T47D (cell line): ENCODE measurements around the gene RUNX1.
"Not testable (repeated sequence)": the region's sequence is repeated elsewhere in the genome, so short reads cannot be mapped to it uniquely, and the experiment has no call there.

ENCODE experiments used
- DNase-seq, 2 experiments: peaks; one replicate each; pipeline versions ENCODE4 v3.0.0 to v3.0.0-alpha.2; 2011 to 2012; ENCODE audit warnings: low read depth in 1 of 2, low spot score in 1 of 2
- JUND ChIP-seq: IDR thresholded peaks from 2 replicates; pipeline ENCODE4 v1.6.1; 2012; ENCODE audit warnings: low read depth
- in situ Hi-C: cut with HindIII; loops from 2 replicates; pipeline ENCODE4 v1.10.0; 2016; ENCODE audit warnings: low sequenced_read_pairs, low pct_unique_long_range_greater_than_20kb

RUNX1 gene

DNA sequence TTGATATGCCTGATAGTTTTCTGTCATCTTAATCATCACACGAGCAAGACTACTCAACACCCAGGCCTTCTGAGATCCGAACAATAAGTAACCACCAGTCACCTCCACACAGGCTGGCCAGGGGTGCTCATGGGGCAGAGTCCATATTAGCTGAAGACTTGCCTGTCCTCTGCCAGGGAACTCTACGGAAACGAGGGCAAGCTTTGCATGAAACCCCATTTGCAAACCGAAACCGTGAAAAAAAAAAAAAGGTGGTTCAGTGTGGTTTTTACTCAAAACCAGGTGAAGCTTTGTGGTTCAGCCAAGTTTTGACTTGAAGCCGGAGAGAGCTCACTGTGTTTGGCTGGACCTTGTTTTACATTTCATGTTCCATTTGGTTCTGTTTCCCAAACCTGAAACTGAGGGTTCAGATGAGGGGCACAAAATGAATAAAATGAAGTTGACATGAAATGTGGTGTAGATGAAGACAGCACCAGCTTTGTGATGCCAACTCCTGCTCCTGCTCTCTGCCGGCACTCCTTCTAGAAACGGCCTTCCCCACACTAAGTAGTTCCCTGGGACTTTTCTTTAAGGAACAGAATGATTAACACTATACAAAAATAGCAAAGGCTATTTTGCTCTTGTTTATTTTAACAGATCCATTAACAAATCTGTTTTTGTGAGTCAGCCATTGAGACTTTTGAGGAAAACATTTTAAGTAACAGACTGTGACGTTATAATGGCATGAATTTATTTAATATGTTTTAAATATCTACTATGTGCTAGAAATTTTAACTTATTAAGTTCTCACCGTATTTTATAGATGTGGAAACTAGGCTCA lies 74.7 kb downstream of the RUNX1 start:
- in situ Hi-C loops = no loop called here
- TF ChIP-seq JUND = no peak
- no peak for DNase-seq

- TF ChIP-seq JUND = no peak
- DNase-seq = no peak
- in situ Hi-C loops = no loop called here
Observed at GRCh38 chr21:34973685-34974084, 75.4 kb downstream of the RUNX1 start.

DNA sequence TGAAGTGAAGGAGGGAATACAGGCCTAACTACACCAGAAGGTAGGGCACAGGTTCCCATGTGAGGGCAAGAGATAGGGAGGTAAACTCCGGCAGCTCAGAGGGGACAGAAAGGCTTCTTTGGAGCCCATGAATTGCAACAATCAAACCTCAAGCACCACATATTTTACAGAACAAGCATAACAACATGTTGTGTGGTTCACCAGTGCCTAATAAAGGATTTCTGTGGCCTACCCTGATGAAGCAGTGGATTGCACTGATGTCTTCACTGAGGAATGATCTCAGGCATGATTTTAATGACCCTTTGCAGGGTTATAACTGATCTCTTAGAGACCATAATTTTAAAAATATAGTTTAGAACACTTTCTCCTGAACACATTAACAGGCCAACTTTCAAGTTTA lies 77.4 kb downstream of the RUNX1 start:
- in situ Hi-C loops = no loop called here
- DNase-seq = no peak
- TF ChIP-seq JUND = no peak

DNA sequence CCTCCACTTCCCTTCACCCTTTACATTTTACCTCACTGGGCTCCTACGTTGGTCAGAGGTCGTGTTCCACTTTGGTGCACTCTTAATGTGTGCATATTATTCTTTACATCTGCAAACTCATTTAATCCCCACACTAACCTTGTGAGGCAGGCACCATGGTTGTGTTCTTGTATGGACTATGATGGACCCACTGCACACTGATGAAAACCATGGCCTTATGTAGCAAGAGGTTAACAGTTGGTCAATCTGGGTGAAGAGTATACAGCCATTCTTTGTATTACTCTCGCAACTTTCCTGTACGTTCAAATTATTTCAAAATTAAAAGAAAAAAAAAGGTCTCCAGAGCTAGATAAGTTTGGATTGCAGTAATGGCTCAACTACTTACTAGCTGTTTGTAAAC lies 78.5 kb downstream of the RUNX1 start:
- no peak for TF ChIP-seq JUND
- in situ Hi-C loops = no loop called here
- no peak for DNase-seq

DNA sequence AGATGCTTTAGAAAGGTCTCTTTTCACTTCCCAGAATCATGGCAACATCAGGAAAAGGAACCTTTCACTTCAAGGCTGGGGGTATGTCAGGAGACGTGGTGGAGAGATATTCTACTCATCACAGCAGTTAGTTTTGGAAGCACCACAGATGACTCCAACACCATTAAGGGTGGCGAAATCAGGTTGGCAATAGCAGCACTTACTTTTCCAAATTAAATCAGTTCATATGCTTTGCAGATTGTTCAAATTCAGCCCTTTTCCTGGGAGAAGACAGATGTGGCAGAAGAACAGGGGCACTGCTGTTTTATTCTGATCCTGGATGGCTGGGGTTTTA lies 79.0 kb downstream of the RUNX1 start:
- TF ChIP-seq JUND = no peak
- in situ Hi-C loops = no loop called here
- no peak for DNase-seq

DNA sequence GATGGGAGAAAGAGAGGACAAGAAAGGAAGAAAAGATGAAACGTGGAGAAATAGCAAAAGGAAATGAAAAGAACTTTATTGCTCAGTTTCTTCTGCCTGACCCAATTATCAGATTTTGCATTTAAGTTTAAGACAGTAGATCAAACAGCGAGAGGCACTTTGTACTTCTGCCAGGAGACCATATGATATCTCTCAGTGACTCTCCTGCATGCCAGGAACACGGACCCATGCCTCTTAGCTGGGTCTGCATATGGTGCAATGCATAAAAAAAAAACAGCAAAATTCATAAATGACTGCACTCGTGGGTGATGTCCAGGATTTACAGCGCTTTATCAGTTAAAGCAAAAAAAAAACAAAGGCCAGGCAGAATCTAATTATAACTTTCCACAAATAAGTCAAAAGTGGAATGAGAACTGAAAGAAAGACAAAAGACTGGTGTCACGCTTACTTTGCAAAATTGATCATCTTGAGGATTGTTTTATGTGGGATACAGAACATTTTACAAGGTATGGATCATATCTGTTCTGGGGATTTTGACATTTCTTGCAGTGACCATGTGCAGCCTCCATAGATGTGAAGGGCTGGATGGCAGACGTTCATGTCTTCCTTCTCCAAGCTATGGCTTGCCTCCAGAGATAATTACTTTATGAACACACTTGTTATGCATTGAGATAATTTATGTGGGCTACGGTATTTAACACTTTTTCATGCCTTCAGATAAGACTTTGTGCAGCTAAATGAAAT lies 79.5 kb downstream of the RUNX1 start:
- no peak for DNase-seq
- in situ Hi-C loops = no loop called here
- no peak for TF ChIP-seq JUND

- in situ Hi-C loops = no loop called here
- DNase-seq = no peak
- no peak for TF ChIP-seq JUND
Observed at GRCh38 chr21:34968414-34969333, 80.4 kb downstream of the RUNX1 start.

- DNase-seq = peak in 1 of 2 experiments; percentile 50
- in situ Hi-C loops = no loop called here
- no peak for TF ChIP-seq JUND
Observed at GRCh38 chr21:34967509-34968289, 81.4 kb downstream of the RUNX1 start.

DNA sequence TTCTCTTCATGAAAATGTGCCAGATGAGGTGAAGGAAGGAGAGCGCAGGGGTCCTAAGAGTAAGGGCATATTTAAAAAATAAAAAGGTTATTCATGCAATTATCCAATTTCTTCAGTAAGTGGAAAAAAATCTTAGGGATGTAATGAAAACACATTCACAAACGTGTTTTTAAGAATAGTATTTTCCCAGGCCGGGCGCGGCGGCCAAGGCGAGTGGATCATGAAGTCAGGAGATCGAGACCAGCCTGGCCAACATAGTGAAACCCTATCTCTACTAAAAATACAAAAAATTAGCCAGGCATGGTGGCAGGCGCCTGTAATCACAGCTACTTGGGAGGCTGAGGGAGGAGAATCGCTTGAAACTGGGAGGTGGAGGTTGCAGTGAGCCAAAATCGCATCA lies 82.2 kb downstream of the RUNX1 start:
- in situ Hi-C loops, DNase-seq: not testable (repeated sequence)

DNA sequence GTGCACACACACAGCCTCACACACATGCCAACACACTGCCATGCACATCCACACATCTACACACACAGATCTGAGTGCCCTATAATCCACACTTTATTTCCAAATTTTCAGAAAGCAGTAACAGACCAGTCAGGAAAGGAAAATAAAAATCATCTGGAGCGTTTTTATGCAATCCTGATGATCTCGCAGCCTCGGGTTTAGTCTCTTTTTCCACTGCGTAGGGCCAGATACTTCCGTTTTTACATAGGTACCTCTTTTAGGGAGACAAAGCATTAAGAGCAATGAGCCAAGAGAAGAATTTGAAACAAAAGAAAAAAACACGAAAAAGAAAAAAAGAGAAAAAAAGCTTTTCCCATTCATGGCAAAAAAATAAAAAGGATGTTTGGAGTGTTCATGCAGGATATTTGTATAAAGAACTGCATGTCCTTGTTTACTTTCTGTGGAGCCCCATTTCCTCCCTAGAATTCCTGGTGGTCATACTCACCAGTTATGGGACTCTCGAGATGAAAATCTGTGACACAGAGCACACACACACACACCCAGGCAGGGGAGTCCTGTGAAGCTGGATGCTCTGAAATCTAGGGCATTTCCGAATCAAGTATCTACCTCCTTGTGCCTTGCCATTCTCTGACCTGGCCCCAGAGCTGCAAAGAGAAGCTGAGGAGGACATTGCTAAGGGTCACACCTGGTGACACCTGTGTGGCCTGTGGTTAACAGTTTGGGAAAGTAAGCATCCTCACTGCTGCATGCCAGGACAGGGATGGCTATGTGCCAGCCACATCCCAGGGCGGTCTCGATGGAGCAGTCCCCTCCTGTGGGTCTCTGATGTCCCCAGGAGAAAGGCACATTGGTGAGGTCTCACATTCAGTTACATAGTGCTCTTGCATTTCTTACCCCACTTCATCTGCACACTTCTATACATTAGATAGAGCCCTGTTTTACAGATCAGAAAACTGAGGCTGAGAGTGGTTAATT lies 83.6 kb downstream of the RUNX1 start:
- in situ Hi-C loops = no loop called here
- DNase-seq = no peak

DNA sequence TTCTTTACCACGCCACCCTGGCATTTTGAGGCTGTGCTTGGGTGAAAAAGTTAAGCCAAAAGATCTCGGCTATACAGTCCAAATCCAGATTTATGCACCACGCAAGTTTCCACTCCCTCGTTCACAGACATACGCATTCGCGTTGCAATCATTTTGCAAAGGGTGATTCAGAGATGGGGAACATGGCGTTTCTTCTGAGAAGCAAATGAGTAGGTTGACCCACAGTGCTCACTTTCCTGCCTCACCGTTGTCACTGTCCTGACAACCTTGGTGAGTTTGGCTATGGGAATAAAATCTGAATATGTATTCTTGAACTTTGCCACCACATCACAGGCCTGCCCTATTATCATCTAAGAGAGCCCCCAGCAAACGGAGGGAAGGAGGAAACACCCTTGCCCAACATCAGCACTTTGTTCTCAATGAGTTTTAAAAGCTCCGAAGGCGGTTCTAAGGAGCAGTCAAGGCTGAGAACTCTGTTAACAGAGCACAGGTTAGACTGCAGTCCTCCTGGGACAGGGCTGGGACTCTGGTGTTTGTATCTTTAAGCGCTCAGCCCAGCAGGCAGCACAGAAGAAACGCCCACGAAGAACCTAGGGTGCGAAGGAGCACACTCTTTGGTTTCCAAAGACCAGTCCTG lies 86.4 kb downstream of the RUNX1 start:
- TF ChIP-seq JUND = no peak
- DNase-seq = no peak
- in situ Hi-C loops = no loop called here

More for the DNA sequence above, 83.6 kb downstream of the RUNX1 start:
- no peak for TF ChIP-seq JUND
